Measurements from ENCODE around the gene TUBGCP6.

GRCh38 chr22:50246242-50247175 is 1.7 kb upstream of the TUBGCP6 start:
- no peak for TF ChIP-seq CTCF (IDR thresholded peaks at IDR 0.05)
- no peak for TF ChIP-seq EZH2 (IDR thresholded peaks at IDR 0.05; ENCODE audit: borderline replicate concordance, insufficient read depth, low read depth, low read length, poor library complexity, severe bottlenecking)

All from B cell (primary cell).